GM21447 (cell line): Measurements from ENCODE around the gene RBL2.

Experiments used
- ATAC-seq: cut with Tn5 transposase; IDR thresholded peaks from one replicate; pipeline ENCODE4 v1.9.1; 2021; ENCODE audit not compliant: unreplicated experiment

Gene RBL2

DNA sequence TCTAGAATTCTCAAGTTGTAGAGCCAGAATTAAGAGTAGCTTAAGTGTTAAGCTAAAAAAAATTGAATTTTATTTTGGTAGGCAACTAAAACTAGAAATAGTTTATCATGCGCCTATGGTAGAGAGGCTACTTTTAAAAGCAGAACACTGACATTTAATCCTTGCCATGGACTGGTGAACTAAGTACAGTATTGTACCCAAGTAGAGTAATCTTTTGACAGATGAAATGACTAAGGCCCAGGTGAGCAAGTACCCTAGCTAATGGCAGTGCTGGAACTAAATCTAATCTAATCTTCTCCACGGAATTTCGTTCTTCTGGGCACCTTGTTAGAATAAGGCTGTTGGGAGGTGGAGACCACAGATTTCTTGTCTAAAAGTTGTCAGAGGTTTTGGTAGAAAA is 11.8 kb downstream of the RBL2 start:
- ATAC-seq = no peak

DNA sequence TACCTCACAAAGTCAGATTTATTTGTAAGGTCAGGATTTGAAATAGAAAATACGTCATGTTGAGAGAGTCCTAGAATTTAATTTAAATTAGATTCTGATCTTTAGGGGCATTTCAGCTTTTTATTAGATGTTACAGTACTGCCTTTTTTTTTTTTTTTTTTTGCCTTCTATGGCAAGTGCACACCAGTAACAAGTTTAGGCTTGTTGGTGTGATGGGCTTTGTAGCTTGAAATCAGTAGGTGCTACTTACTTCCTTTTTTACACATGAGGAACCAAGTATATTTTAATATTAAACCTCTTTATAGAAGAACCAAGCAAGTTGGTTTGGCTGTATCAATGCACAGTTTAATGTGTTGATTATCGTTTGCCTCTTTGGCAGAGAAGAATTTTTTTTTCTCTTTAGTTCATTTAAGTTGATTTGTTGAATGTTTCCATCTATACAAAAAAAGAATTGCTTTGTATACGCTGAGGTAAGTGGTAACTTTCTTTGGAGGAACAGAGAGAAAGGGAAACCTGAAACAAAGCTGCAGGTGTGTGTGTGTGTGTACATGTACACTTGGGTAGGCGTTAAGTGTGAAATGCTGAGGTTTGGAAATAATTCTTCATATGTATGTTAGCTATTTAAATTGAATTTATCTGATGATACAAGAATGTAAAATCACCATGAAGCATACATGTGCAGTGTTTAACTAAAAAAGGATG is 15.7 kb downstream of the RBL2 start:
- no peak for ATAC-seq

DNA sequence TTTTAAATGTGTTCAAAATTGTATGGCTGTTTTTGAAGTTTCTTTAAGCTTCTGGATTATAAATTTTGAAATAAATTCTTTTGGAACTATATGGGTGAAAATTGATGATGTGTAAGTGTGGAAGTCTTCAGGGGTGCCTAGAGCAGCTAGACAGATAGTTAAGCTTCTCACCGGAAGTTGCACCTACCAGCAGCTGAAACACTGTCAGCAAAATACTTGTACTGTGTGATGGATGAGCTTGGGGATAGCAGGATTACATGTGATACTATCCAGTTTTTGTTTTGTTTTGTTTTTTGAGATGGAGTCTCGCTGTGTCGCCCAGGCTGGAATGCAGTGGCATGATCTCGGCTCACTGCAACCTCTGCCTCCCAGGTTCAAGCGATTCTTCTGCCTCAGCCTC is 19.7 kb downstream of the RBL2 start:
- no peak for ATAC-seq

DNA sequence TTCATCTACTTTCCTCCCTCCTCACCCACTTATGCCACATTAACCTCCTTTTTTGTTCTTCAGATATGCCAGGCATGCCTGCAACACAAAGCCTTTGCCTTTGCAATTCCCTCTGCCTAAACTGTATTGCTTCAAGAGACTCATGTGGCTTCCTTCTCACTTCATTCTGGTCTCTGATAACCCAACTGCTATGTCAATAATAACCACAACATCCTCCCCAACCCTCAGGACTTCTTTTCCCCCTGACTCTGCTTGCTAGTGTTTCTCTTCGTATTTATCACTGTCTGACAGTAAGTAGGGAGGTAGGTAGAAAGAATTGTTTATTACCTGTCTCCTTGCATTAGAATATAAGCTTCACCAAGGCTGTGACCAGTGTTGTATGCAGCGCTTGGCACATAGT is 22.4 kb downstream of the RBL2 start:
- ATAC-seq = no peak

DNA sequence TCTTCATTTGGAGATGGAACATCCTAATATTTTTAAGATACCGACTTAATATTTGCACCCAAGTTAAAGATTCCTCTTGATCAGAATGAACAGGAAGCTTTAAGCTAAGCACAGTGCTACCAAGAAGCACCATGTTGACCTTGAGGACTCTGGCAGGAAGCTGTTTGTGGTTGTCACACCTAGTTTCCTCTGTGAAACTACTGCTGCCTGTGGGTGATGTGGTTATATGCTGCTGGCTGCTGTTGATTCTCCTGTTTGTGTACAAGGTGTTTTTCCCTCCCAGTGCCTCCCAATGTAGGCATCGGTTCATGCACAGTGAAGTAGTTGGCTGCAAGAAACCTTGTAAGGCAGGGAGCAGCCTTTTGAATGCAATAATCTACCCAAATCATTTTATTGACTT is 23.4 kb downstream of the RBL2 start:
- peak; percentile 100 for ATAC-seq

DNA sequence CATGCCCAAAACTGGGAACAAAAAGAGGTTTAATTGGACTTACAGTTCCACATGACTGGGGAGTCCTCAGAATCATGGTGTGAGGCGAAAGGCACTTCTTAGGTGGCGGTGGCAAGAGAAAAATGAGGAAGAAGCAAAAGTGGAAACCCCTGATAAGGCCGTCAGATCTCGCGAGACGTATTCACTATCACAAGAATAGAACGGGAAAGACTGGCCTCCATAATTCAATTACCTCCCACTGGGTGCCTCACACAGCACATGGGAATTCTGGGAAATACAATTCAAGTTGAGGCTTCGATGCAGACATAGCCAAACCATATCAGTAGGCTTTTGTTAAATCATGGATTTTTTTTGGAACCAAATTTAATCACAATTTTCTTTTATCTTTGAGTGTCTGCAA is 24.4 kb downstream of the RBL2 start:
- no peak for ATAC-seq

DNA sequence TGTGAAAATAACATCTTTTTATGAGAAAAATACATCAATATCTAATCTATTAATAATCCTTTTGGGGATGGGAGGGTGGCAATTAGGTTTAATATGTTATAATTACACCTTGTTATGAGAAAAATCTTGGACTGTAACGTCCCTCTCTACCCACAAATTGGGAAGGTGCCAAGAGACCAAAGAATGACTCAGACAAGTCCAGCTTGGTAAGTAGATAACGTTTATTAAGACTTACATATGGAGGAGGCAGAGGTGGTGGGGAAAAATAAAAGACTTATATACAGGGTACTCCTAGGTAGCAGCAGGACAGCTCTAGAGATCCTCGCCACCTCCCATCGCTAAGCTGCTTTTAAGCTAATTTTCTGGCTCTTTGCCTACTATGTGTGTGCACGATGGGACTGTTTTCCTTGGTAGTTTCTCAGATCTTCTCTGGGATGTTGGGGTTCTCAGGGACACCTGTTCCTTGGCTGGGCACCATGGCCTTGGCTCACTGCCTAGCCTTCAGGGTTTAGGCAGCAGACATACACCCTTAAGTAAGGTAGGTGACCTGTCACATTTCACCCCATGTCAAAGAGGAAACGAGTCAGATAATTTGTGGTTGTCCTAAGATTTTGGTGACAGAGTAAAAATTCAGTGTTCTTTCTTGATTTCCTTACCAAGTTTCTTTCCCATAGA is 31.5 kb downstream of the RBL2 start:
- no peak for ATAC-seq

DNA sequence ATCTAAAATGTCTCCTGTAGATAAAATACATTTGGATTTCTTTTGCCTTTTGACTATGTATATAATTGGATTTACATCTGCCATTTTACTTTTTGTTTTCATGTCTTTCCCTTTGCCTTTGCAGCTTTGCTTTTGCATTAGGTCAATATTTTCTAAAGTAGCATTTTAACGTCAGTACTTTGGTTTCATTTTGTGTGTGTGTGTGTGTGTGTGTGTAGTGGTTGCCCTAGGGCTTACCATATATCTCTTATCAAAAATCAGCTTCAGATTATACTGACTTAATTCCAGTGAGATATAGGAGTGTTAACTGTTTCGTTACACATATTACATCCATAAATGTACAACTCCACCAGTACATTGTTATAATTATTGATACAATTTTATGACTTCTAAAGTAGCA is 42.6 kb downstream of the RBL2 start:
- no peak for ATAC-seq

DNA sequence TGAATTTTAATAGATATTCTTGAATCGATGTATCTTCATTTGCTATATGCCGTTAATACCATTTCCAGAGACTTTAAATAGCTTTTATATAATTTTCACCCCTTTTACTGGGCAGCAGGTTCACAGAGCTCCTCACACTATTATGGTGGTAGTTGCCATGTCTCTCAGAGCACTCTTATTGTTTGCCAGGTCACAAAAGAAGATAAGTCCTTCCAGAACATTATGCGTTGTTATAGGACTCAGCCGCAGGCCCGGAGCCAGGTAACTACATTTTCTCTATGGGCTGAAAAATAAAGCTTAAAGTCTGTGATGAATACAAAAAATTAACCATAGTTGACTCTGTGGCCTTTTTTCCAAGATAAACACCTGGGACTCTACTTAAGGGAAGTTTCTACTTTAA is 44.7 kb downstream of the RBL2 start:
- no peak for ATAC-seq

DNA sequence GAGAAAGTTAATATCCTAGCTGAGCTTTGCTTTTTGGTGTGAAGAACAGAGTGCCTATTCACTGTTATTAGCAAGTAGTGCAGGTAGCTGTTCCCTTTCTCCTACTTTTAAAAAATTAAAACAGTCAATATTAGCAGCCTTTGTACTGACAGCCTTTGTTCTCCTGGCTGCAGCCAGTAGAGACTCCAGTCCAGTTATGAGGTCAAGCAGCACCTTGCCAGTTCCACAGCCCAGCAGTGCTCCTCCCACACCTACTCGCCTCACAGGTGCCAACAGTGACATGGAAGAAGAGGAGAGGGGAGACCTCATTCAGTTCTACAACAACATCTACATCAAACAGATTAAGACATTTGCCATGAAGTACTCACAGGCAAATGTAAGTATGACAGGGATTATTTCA is 46.1 kb downstream of the RBL2 start:
- no peak for ATAC-seq

DNA sequence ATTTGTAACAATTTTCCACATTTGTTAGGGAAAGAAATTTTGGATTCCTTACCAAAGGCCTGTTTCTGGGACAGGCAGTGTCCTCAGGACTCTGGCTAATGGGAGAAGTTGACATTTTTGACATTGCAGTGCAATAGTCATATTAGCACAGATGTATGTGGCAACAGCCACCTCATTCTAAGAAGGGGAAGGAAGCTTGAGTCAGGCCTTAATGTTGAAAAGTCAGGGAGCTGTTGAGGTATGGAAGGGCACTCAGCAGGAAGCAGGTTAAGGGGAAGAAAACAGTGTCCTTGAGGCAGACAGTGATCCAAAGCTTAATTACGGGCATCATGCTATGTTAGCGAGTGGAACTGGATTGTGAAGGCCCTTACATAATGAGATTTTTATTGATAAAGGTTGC is 47.9 kb downstream of the RBL2 start:
- no peak for ATAC-seq

DNA sequence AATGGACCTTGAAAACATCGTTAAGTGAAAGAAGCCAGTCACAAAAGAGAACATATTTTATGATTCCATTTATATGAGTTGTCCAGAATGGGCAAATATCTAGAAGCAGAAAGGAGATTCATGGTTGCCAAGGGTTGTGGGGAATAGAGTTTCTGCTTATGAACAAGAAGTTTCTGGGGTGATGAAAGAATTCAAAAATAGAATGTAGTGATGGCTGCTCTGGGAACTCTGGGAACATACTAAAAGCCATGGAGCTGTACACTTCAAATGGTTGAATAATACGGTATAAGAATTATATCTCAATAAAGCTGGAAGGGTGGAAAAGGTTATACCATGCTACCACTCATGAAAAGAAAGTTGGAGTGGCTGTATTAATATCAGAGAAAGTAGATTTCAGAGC is 50.3 kb downstream of the RBL2 start:
- ATAC-seq = no peak

DNA sequence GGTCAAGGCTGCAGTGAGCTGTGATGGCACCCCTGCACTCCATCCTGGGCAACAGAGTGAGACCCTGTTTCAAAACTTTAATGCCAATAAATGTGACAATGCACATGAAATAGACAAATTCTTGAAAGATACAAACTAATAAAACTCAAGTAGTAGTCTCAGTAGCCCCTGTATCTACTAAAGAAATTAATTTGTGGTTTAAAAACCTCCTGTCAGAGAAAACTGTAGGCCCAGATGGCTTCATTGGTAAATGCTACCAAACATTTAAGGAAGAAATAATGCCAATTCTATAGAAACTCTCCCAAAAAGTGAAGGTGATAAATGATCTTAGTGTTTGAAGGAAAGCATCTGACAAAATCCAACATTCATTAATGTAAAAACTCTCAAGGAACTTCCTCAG is 52.0 kb downstream of the RBL2 start:
- no peak for ATAC-seq

DNA sequence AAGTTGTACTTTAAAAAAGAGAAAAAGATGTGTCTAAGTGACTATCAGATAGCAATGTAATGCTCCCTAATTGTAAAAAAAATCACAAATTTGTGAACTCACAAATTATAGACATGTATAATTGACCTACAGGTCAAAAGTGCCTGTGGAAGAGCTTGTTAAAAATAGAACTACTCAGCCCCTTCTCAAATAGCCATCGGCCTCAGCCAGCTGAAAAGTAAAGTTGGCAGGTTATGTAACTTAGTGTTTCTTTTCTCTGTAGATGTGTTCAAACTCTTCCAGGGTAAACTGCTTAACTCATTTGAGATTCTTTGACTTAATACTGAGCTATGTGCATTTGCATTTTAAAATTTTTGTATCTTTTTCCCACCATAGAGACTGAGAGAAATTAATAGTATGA is 55.5 kb downstream of the RBL2 start:
- no peak for ATAC-seq

DNA sequence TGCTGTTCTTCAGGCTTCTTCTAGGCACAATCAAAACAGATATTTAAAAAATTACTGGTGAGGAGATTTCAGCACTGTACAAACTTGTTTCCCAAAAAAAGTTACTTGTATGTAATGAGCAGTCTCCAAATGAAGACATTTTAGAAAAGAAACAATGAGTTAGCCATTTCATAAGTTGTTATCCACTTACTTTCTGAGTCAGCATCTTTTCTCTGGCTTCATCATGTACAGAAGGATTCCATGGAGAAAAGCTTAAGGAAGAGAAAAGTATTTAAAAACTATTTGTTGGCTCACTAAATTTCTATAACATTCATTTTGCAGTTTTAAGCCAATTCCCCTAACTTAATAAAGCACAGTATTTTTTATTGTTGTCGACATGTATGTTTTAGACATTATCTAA is 58.2 kb downstream of the RBL2 start:
- no peak for ATAC-seq

DNA sequence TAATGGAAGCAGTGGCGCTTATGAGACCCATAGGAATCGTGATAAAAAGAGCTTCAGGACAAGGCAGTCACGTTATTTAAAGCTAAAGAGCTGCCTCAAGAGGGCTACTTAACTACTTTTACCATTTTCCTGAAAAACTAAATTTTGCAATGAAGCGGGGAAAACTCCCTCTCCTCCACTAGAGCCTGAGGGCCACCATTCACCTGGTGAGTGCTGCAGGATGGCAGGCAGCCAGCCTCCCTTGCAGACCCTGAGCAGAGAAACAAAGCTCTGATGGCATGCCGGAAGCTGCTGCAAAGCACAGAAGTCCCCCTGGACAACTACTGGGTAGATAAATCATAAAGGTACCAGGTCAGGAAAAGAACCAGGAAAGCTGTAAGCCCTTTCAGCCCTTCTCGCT is 60.4 kb downstream of the RBL2 start:
- no peak for ATAC-seq

DNA sequence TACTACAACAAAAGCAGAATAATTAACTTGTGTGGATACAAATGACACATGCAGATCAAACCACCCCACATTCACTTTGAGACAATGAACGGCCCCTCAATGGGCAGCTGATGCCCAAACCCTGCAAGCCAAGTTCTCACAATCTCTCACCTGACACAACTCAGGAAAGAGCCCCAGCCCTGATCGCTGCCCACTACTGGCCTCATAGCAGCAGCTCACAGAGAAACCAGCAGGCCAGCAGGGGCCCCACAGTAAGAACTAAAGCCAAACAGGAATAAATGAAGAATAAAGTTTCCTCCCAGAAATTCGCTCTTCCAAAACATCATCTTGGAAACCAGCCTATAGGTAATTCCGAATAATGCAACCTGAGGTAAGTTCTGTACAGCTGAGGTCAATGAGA is 61.1 kb downstream of the RBL2 start:
- no peak for ATAC-seq

DNA sequence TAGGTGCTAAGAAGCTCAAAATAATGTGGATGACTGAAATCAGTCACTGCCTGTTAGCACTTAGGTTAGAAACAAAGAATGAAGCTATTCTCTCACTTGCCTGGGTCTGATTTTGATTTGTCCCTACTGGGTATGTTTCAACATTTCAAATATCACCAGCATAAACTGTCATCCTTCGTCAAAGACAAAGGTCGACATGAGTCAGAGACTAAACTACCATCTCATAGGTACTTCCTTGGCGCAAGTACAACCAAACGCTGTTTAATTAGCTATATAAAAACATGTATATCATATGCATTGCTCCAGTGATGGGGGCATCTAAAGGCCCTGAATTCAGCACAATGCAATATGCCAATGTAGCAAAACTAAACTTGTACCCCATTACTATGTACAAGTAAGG is 64.7 kb downstream of the RBL2 start:
- ATAC-seq = no peak

DNA sequence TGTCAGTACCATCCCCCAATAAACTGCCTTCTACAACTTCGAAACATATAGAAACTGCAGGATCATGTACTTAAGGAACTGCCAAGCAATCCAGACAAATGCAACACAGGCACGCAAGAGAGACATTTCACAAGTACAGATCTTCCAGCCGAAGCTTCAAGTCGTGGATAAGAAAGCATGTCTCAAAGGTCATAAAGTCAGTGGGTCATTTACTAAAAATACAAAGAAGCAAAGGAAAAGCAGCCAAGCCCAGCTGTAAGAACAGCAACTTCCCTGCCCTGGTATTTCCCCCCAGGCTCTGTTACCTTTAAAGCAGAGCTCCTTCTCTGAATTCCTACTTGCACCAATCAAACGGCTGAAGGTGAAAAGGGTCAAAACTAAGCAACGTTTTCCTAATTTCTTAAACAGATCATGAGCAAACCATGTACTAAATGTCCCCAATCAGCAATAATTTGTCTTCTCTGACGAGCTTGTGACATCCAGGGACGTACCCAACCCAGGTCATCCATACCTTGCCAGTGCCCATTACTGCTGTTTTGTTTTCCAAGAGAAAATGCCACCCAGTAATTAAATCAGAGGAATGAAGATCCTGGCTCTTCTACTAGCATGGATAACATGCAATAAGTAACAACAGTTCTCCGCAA is 67.1 kb downstream of the RBL2 start:
- no peak for ATAC-seq

DNA sequence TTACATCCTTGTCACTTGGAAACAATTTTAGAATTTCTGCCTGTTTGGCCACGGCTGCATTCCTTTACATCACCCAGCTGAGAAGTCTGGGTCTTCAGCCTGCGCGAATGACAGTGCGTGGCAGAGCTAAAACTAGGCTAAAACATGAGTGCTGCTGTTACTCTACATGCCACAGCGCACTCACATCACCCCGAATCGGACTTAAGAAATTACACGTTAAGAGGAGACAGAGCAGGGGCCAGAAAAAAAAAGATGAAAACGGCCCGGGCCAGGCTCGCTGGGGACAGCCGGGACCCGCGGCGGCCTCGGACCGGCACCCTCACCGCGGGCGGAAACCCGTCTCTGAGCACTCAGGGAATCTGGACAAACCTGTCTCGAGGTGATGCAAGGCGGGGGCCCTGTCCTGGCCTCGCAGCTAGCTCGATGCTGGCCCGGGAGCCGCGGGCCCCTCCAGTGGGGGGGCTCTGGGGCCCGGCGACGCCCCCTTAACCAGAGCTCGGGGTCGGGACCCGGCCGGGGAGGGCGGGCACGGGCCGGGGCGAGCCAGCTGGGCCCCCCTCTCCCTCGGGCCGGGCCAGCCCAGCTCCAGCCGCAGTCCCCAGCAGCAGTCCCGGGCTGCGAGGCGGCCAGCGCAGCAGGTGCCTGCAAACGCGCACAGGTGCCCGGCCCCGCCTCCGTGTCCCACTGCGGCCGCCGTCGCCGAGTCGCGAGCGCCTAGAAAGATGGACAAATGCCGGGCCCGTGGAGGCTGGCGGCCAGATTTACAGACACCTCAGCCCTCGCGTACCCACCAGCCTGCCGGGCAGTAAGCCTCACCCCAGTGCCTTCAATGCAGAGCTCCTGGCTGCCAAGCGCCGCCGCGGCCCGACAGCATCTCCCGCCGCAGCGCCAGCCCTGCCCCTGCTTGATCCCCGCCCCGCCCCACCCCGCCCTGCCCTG is 68.3 kb downstream of the RBL2 start, which contains the start of gene AKTIP:
AKTIP (minus strand) TSS at position 879 of the 939 bp plus-strand sequence. CDS start 2,950 bp downstream, outside the sequence.
- peak; percentile 31 for ATAC-seq

DNA sequence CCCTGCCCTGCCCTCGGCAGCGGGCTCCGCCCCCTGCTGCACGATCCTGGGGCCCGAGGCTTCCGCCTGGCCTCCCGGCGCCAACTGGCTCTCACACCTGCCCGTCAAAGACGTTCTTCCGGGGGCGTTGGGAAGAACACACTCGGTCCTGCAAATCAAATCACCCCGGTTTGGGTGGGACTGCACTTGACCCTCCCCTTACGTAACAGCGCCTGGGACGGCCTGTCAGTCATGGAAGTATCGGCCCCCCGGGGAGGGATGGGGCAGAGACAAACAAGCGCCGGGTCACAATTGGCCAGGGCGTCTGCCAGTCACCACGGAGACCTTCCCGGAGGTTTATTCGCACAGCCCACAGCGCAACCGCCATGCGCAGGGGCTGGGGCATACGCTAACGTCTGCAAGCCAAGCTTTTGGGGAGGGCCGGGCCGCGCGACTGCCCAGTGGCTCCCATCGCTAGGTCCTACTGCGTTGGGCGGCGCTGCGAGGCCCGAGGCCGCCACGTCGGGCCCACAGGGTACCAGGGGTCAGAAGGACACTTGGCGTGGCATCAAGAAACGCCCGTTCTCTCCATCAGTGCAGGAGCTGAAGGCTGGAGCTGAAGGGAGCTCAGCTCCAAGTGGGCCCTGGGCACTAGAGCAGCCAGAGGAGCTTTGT is 69.1 kb downstream of the RBL2 start:
- ATAC-seq = peak; percentile 93
